ENCODE data around the gene OR5M8. TPM values are rescaled to one million over a fixed set of nuclear protein-coding genes. Genes with fewer than 3 reads are reported as not detected.

The OR5M8 gene
- total RNA-seq, 1 experiment from 2014 or later: not detected

GRCh38 chr11:56497010-56497409 is 5.8 kb upstream of the OR5M8 start:
- ChIA-PET CTCF (no interaction called here), POLR2A (no interaction called here)
- no peak overlapping the region for H3K27ac ChIP-seq (ENCODE audit: low read length)
- no TSS peak for BruUV-seq (replicated peaks)
- ATAC-seq (no peak), DNase-seq (ENCODE audit: low read depth, low spot score) (no peak)
- H3K27me3 ChIP-seq (ENCODE audit: control insufficient read depth, insufficient read depth, low read length): no peaks in the 10 kb centered on the region
- intact Hi-C loops (cut with micrococcal nuclease; ENCODE audit: unreplicated experiment): no loop called here
- H3K4me1 ChIP-seq (ENCODE audit: control insufficient read depth, insufficient read depth, low read length): no peaks in the 10 kb centered on the region
- H3K4me3 ChIP-seq (ENCODE audit: low read depth in 2 of 2, low read length in 2 of 2): no peak overlapping the region
- in situ Hi-C loops (cut with HindIII; ENCODE audit: low pct_unique_long_range_greater_than_20kb, low sequenced_read_pairs): no loop called here
- TF ChIP-seq POLR2AphosphoS5 (IDR thresholded peaks at IDR 0.05; ENCODE audit: low read depth, low read length) (no peak), CTCF (IDR thresholded peaks at IDR 0.05) (no peak), REST (IDR thresholded peaks at IDR 0.05; ENCODE audit: insufficient read depth in 1 of 2, low read depth in 2 of 2, low read length in 1 of 2) (no peak), SIN3A (IDR thresholded peaks at IDR 0.05; ENCODE audit: borderline replicate concordance, insufficient read depth, low read depth, low read length) (no peak), TCF7L2 (IDR thresholded peaks at IDR 0.05; ENCODE audit: low read depth, low read length) (no peak)
- no peaks in the 10 kb centered on the region for H3K9me3 ChIP-seq (ENCODE audit: control insufficient read depth, insufficient read depth, low read depth, low read length)
- no peaks in the 10 kb centered on the region for H3K36me3 ChIP-seq (ENCODE audit: control insufficient read depth, insufficient read depth, low read length)

- Histone ChIP-seq H3K4me1 (ENCODE audit: control insufficient read depth, insufficient read depth, low read length) (no peaks in the 10 kb centered on the region), H3K4me3 (ENCODE audit: low read depth in 2 of 2, low read length in 2 of 2) (no peak overlapping the region), H3K9me3 (ENCODE audit: control insufficient read depth, insufficient read depth, low read depth, low read length) (no peaks in the 10 kb centered on the region), H3K27ac (ENCODE audit: low read length) (no peak overlapping the region), H3K36me3 (ENCODE audit: control insufficient read depth, insufficient read depth, low read length) (no peaks in the 10 kb centered on the region), H3K27me3 (ENCODE audit: control insufficient read depth, insufficient read depth, low read length) (no peaks in the 10 kb centered on the region)
- ATAC-seq: no peak
- TF ChIP-seq REST (IDR thresholded peaks at IDR 0.05; ENCODE audit: insufficient read depth in 1 of 2, low read depth in 2 of 2, low read length in 1 of 2): no peak
- TF ChIP-seq SIN3A (IDR thresholded peaks at IDR 0.05; ENCODE audit: borderline replicate concordance, insufficient read depth, low read depth, low read length): no peak
- TF ChIP-seq POLR2AphosphoS5 (IDR thresholded peaks at IDR 0.05; ENCODE audit: low read depth, low read length): no peak
- TF ChIP-seq TCF7L2 (IDR thresholded peaks at IDR 0.05; ENCODE audit: low read depth, low read length): no peak
- no peak for TF ChIP-seq CTCF (IDR thresholded peaks at IDR 0.05)
- intact Hi-C loops (cut with micrococcal nuclease; ENCODE audit: unreplicated experiment): no loop called here
- no peak for DNase-seq (ENCODE audit: low read depth, low spot score)
- BruUV-seq (replicated peaks): no TSS peak
- in situ Hi-C loops (cut with HindIII; ENCODE audit: low pct_unique_long_range_greater_than_20kb, low sequenced_read_pairs): no loop called here
- ChIA-PET CTCF (no interaction called here), POLR2A (no interaction called here)
Measured at GRCh38 chr11:56495117-56495516, 3.9 kb upstream of the OR5M8 start.
